ENCODE data around the gene TMEM151B.
"Not testable (repeated sequence)": the region's sequence is repeated elsewhere in the genome, so short reads cannot be mapped to it uniquely, and the experiment has no call there.

The TMEM151B gene

DNA sequence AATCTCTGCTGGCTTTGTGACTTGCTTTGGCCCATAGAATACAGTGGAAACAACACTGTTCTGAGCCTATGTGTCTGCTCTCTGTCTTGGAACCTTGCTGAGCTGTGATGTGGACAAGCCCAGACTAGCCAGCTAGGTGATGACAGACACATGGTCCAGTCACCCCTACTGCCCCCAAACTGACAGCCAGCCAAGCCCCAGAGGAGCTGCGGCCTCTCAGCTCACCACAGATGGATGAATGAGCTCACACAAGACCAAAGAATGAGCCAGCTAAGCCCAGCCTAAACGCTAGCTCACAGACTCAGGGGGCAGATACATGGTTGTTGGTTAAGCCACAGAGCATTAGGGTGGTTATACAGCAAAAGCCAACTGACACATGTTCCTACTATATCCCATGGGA, 38.8 kb downstream of the TMEM151B start:
- no peak for DNase-seq

DNA sequence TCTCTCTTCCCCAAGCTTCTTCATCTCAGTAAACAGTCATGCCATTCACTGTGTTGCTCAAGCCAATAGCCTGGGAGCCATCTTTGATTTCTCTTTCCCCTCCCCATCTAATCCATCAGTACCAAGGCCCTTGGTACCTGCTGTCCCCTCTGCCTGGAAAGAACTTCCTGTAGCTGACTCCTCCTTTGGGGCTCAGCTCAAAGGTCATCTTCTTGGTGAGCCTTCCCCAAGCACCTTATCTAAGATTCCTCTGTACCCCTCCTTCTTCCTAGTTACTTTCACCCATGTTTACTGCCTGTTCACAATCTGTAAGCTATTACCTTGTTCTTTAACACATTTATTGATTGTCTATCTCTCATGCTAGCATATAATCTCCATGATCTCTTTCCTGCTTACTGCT, 39.4 kb downstream of the TMEM151B start:
- DNase-seq, result no peak

DNA sequence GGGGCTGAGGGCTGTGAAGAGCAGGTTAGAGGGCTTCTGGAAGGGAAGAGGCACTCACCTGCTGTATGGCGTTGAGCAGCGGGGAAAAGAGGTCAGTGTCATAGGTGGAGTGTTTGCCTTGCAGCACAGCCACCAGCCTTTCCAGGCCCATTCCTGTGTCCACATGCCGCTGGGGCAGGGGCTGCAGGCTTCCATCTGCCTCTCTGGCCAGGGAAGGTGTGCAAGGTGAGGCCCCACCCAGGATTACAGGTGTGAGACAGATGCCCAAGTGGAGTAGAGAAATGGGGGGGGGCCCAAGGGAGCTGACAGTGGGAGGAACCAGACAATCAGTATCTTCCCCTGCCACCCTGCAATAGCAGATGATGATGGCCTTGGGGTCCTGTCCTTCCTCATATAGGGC, 40.0 kb downstream of the TMEM151B start:
- no peak for DNase-seq

DNA sequence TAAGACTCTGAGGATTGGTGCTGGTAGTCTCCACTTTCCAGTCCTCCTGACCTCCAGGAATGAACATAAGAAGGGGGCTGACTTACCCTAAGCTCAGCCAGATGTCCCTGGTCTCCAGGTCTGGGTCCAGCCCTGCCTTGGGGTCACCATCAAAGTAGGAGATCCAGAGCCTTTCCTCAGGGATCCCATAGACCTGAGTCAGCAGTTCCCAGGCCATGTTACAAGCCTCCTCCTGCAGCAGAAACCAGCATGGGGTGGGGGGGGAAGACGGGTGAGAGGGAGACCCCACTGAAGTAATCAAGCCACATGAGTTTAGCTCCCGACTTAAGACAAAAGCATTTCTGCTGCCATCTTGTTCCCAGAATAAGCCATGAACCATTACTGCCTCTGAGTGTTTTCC, 41.1 kb downstream of the TMEM151B start:
- DNase-seq, result no peak

DNA sequence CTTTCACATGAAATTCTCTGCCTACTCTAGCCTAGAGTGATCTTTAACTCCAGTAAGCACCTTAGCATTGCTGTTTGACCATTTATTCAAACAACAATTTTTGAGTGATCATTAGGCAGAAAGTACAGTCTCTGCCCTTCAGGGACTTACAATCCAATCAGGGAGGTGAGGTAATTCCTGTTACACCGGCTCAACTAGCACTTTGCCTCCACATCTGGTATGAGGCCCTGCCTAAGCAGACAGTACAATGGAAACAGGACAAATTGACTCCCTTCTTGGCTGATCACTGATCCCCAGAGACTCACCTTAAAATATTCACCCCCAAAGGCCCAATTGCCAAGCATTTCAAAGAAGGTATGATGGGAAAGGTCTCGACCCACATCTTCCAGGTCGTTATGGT, 41.5 kb downstream of the TMEM151B start:
- DNase-seq, result no peak

DNA sequence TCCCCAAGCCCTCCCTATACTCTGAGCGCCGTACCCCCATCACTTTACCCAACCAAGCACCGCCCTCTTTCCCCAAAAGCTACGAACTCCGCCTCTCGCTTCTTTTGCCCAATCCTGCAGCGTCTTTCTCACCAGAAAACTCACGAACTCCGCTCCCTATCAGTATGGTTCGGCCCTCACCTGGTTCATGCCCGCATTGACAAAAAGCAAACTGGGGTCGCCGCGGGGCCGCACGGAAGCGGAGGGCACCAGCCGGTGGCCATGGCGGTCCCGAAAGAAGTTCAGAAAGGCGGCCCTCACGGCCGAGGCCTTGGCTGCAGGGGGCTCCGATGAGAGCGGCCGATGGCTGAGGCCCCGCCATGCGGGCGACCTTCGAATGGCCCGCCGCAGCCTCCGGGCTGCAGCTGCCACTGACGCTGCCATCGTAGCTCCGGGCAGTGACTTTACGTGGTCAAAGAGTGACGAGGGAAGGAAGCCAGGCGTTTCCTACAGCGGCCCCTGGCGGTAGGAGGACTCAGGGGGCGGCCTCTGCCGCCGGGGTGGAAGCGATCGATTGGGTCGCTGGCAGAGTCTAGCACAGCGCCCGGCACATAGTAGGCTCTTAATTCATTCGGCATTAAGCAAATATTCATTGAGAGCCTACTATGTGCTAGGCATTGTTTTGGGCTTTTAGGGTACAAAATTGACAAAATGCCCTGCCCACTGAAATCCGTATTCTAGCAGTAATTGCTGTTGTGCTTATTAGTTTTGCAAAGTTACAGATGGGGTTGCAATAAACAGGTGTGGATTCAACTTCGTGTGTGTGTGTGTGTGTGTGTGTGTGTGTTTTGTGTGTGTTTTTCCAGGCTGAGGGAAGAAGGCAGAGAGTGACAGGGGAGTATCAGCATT, 42.9 kb downstream of the TMEM151B start, which contains the start of gene AARS2:
TSS of gene AARS2 (minus strand) at position 447 of the 888 bp plus-strand sequence. CDS start at position 423, 24 bp downstream.
- DNase-seq, result peak; percentile 62

DNA sequence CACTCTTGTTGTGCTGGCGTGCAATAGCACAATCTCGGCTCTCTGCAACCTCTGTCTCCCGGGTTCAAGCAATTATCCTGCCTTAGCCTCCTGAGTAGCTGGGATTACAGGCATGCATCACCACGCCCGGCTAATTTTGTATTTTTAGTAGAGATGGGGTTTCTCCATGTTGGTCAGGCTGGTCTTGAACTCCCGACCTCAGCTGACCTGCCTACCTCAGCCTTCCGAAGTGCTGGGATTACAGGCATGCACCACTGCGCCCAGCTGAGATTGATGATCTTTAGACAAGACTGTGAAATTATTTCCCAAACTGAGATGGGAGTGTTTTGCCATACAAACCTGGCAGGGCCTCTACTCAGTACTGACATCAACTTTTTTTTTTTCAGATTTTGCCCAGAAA, 44.4 kb downstream of the TMEM151B start:
- DNase-seq, result not testable (repeated sequence)

DNA sequence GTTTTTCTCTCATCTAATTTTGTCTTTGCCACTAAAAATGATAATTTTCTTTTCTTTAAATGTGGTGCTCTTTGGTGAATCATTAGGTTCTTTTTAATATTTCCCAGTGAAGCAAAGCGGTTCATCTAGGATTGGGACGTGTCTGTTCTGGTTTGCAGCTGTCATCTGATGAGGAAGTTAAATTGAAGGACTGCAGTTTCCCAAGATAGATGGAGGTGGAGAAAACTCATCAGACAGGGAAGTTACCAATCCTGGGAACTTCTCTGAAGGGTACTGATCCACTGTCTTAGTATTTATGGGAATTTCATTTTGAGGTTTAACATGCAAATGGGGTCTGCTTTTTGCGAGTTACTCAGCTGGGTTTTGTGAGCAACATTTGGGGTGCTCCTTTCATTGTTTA, 45.3 kb downstream of the TMEM151B start:
- no peak for DNase-seq

DNA sequence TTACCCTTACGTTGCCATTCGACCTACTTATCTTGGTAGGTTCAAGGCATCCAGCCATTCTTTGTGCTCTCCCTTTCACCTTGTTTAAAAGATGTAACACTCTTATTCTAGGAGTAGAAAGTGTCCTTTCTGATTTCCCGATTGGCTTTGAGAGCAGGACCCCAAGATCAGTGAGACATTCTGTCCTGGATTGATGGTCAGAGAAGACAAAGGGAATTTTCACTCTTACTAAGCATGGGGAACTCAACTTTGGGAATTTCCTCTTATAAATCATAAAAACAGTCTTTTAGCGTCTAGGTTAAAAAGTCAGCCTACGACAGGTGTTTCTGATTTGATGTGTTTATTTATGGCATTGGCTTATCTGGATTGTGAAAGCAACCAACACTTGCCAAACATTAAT, 45.7 kb downstream of the TMEM151B start:
- no peak for DNase-seq

DNA sequence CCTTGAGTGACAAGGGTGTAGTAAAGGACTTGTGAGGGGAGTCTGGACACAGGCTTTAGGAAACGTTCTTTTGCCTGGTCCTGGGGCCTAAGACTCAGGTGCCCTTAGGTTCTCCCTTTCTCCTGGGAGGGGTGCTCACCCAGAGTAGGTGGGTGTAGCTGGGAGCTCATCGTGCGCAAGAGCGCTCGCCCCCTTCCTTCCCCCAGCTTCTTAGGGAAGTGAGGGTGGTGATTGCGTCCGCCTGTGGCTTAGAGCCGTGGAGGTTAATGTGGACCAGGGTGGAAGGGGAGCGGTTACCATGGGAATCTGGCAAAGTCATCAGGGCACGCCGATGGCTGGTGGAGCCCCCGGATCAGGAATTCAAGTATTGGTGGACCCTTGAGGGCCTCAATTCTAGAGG, 46.2 kb downstream of the TMEM151B start:
- no peak for DNase-seq

DNA sequence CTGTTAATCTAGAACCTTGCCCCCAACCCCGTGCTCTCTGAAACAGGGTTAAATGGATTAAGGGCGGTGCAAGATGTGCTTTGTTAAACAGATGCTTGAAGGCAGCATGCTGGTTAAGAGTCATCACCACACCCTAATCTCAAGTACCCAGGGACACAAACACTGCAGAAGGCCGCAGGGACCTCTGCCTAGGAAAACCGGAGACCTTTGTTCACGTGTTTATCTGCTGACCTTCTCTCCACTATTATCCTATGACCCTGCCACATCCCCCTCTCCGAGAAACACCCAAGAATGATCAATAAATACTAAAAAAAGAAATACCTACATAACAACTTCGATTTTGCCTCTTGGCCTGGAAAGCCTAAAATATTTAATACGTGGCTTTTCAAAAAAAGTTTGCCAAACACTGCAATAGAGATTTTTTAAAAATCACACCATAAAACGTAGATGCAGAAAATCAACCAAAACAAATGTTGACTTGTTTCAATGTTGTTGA, 46.9 kb downstream of the TMEM151B start:
- not testable (repeated sequence) for DNase-seq

DNA sequence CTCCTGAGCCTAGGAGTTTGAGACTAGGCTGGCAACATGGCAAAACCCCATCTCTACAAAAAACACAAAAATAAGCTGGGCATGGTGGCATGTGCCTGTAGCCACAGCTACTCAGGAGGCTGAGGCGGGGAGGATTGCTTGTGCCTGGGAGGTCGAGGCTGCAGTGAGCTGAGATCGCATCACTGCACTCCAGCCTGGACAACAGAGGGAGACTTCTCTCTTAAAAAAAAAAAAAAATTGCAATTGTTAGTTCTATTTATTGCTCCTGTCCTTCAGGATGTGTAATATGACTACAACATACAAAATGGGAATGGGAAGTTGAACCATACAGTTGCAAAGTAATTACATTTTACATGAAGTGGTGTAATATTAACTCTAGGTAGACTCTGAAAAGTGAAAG, 51.0 kb downstream of the TMEM151B start:
- DNase-seq, result no peak

DNA sequence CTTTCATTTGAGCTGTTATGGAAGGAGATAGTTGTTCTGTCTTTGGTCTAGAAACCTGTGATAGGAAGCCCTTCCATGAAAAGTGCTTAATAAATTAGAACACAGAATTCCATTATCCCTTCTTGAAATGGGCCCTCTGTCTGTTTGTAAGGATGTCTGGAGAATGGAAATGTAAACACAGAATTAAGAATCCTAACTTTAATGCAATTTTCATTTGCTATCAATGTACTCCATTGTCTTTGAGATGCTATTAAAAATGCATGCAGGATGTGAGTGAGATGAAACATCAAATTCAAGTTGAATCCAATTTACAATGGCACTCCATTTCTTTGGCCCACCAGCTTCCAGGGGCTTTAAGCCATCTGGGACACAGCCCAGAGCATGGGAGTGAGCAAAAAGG, 56.8 kb downstream of the TMEM151B start:
- no peak for DNase-seq

DNA sequence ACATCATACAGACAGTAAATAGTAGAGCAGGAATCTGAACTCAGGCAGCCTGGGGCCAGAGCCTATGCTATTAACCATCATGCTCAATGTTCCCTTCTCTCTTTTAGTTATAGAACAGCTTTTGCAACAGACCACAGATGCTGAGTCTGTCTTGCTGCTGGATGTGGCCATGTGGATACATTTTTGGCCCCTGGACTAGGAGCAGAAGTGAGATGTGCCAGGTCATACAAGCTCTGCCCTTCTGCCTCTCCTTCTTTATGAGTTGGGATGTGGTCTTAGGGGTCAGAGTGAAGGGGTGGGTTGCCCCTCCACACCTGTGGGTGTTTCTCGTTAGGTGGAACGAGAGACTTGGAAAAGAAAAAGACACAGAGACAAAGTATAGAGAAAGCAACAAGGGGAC, 57.5 kb downstream of the TMEM151B start:
- no peak for DNase-seq

DNA sequence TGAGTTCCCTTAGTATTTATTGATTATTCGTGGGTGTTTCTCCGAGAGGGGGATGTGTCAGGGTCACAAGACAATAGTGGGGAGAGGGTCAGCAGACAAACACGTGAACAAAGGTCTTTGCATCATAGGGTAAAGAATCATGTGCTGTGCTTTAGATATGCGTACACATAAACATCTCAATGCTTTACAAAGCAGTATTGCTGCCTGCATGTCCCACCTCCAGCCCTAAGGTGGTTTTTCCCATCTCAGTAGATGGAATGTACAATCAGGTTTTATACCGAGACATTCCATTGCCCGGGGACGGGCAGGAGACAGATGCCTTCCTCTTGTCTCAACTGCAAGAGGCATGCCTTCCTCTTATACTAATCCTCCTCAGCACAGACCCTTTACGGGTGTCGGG, 58.0 kb downstream of the TMEM151B start:
- DNase-seq, result not testable (repeated sequence)

DNA sequence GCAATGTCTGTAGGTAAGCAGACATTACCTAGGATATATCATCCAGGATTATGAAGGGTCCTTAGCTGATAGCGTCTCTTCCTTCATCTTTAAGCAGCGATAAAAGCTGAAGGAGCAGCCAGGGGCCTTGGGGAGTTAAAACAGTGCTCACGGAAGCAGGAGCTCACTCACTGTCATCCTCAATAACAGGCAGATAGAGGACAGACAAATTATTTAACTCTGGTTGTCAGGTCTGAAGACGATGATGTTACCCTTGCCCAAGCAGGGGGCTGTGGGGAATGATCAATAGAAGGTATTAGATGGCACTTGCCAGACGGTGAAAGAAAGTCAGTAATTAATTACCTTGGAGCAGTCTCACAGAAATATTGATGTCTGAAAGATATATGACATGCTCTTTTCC, 59.6 kb downstream of the TMEM151B start:
- DNase-seq, result no peak

DNA sequence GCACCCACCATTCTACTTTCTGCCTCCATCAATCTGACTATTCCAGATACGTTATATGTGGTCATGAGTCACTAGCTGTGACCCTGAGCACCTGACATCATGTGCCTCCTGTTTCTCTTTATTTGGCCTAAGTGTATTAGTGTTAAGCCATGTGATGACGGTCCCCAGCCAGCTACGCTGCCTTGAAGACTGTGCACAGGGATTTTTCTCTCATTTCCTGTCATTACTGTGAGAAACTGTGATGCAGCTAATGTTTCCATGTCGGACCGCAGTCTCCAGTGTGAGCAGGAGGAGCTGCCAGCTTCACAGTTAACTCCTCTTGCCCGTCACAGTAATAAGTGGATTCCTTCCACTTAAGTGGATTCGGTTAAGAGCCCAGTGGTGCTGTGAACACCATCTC, 62.3 kb downstream of the TMEM151B start:
- no peak for DNase-seq

DNA sequence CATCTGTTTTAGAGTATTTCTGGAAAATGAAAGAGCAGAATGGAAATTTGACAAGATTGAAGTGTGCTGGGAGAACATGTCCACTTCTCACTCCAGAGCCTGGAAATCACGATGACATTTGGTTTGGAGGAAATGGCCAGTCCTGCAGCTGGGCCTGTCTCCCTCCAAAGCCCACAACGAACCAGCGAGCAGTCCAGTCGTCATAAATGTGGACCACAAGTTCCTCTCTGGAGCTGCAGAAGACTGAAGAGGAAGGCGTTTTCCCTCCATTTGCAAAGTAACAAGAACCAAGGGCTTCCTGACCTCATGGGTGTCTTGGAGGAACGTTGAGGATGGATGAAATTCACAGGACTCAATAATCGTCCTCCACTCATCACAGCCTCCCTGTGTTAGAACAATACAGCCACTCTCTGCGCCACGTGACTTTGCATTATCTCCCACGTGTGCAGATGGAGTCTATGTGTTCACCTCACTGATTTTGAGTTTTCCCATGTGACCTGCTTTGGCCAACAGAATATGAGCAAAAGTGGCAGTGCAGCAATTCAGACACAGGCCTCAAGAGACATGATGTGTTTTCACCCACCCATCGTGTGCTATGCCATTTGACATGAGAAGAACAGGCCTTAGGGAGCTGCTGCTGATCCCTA, 63.1 kb downstream of the TMEM151B start:
- DNase-seq, result no peak

DNA sequence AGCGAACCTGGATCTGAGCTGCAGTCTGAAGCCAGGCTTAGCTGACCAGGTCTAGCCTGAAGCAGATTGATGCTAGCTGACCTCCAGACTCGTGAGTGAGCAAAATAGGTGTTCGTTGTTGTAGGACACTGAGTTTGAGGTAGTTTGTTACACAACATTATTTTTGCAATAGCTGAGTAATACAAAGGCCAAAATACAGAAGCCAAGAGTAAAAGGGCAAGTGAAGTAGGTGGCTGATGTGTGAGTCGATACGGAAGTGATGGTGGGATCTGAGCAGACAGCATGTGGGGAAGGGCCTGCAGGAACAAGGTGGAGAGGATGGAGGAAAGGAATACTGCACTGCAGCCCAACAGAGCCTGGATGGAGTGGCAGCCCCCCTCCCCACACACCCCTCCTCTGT, 63.7 kb downstream of the TMEM151B start:
- DNase-seq, result no peak

DNA sequence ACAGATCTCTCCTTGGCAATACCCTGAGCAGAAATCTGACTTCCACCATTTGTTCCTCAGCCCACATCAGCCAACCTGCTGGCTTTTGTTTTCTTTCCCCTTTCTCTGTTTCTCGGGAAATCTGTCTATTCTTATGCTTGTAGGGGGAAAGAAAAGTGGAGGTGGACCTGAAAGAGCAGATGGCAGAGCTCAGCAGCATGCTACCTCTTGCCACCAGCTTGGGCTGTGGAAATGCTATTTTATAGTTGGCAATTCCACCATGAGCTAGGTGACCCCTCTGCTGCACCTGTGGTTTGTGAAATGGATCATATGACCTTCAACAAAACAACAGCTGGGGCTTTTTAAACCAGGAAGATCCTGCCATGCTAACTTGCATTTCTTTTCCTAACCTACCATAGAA, 65.4 kb downstream of the TMEM151B start:
- no peak for DNase-seq

DNA sequence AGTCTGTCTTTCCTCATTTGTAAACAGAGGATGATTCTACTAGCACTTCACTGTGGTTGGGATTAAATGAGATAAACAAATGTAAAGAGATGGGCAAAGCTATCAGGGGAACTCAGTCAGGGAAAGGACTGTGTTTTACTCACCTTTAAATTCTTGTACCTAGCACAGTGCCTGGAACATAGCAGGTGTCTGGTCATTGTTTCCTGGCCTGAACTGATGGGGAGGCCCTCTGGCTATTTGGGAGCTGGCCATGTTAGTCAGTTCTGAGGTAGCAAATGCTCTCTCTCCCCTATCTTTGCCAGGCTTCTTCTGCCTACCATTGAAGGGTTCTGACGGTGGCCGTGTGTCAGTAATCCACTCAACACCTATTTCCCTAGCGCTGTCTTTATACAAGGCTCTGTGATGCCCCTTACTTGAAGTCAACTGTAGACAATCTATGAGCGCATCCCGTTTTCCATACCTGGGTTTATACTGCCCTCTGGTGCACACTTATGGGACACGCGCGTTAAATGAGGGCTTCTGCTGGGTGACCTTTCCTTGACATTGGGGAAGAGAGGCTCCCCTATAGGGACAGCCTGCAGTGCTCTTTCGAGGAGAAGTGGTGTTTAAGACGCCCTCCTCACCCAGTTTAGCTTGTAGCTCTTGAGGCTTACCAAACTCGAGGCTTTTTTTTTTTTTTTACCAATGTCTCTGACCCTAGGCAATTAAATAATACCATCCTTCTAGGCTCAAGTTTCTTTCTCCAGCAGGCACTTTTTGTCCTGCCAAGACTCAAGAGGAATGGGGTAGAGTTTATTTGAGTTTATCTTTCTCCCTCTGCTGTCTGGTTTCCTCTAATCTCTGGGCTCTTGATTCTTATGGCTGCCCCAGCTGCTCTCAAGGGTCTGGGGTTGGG, 68.2 kb downstream of the TMEM151B start:
- peak; percentile 15 for DNase-seq

DNA sequence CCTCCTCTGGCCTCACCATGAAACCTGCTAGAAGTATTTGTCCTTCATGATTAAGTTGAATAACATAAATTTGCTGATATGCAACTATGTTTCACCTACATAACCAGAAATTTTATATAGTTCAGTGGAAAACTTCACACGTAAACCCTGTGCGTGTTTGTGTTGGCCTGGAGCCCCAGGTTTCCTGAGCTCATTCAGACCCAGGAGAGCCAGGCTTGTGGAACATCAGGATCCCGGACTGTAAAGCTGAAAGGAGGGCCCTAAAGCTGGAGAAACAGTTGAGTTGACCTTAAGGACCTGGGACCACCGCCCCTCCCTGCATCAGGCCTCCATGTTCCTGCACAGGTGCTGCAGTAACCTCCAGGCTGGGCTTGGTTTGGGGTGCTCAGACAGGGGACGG, 69.1 kb downstream of the TMEM151B start:
- no peak for DNase-seq
